HEK293 (cell line): ENCODE data around the gene CDIPT.

Experiments
- HOXA7 ChIP-seq: sonication (generic); formaldehyde crosslinking; IDR thresholded peaks from 2 replicates; pipeline ENCODE4 v1.8.1; 2022; ENCODE audit warnings: missing genetic modification reagents, borderline replicate concordance
- MEIS1 ChIP-seq: sonication (generic); formaldehyde crosslinking; IDR thresholded peaks from 2 replicates; pipeline ENCODE4 v1.8.1; 2022; ENCODE audit warnings: missing genetic modification reagents, mild to moderate bottlenecking, borderline replicate concordance
- MYNN ChIP-seq: fragments of 450-650 bp; formaldehyde crosslinking; IDR thresholded peaks from 2 replicates; pipeline ENCODE4 v1.5.1; 2016; ENCODE audit warnings: missing biosample characterization, missing genetic modification characterization, borderline replicate concordance
- PBX3 ChIP-seq: sonication (generic); formaldehyde crosslinking; IDR thresholded peaks from 2 replicates; pipeline ENCODE4 v1.8.1; 2022; ENCODE audit warnings: mild to moderate bottlenecking, moderate library complexity, missing genetic modification reagents
- PRDM4 ChIP-seq: fragments of 450-650 bp; formaldehyde crosslinking; IDR thresholded peaks from 2 replicates; pipeline ENCODE4 v1.5.1; 2017; ENCODE audit warnings: missing biosample characterization, missing genetic modification characterization
- REPIN1 ChIP-seq: fragments of 450-650 bp; formaldehyde crosslinking; IDR thresholded peaks from 2 replicates; pipeline ENCODE4 v1.5.1; 2017; ENCODE audit warnings: missing biosample characterization, missing genetic modification characterization, low read depth
- SP2 ChIP-seq: fragments of 450-650 bp; formaldehyde crosslinking; IDR thresholded peaks from 2 replicates; pipeline ENCODE4 v1.5.1; 2016; ENCODE audit warnings: missing biosample characterization, missing genetic modification characterization
- SP7 ChIP-seq: fragments of 450-650 bp; formaldehyde crosslinking; IDR thresholded peaks from 2 replicates; pipeline ENCODE4 v1.5.1; 2016; ENCODE audit warnings: missing biosample characterization, missing genetic modification characterization
- ZBTB20 ChIP-seq: fragments of 450-650 bp; formaldehyde crosslinking; IDR thresholded peaks from 2 replicates; pipeline ENCODE4 v1.5.1; 2016; ENCODE audit warnings: missing biosample characterization, missing genetic modification characterization
- ZBTB21 ChIP-seq: fragments of 450-650 bp; formaldehyde crosslinking; IDR thresholded peaks from 2 replicates; pipeline ENCODE4 v1.5.1; 2017; ENCODE audit warnings: missing biosample characterization, missing genetic modification characterization
- ZBTB26 ChIP-seq: fragments of 450-650 bp; formaldehyde crosslinking; optimal IDR thresholded peaks from 2 replicates; pipeline ENCODE3; 2016; ENCODE audit warnings: missing biosample characterization, mild to moderate bottlenecking, missing genetic modification characterization
- ZEB2 ChIP-seq: fragments of 450-650 bp; formaldehyde crosslinking; IDR thresholded peaks from 2 replicates; pipeline ENCODE4 v1.5.1; 2016; ENCODE audit warnings: missing biosample characterization, missing genetic modification characterization
- ZFP41 ChIP-seq: fragments of 450-650 bp; formaldehyde crosslinking; IDR thresholded peaks from 2 replicates; pipeline ENCODE4 v1.5.1; 2016; ENCODE audit warnings: missing biosample characterization, missing genetic modification characterization, borderline replicate concordance
- ZIC2 ChIP-seq: fragments of 450-650 bp; formaldehyde crosslinking; IDR thresholded peaks from 2 replicates; pipeline ENCODE4 v1.5.1; 2016; ENCODE audit warnings: missing biosample characterization, missing genetic modification characterization
- ZNF175 ChIP-seq: fragments of 450-650 bp; formaldehyde crosslinking; IDR thresholded peaks from 2 replicates; pipeline ENCODE4 v1.5.1; 2016; ENCODE audit warnings: missing biosample characterization, missing genetic modification characterization
- ZNF2 ChIP-seq: fragments of 450-650 bp; formaldehyde crosslinking; IDR thresholded peaks from 2 replicates; pipeline ENCODE4 v1.5.1; 2016; ENCODE audit warnings: missing biosample characterization, missing genetic modification characterization
- ZNF26 ChIP-seq: fragments of 450-650 bp; formaldehyde crosslinking; IDR thresholded peaks from 2 replicates; pipeline ENCODE4 v1.5.1; 2016; ENCODE audit warnings: missing biosample characterization, missing genetic modification characterization
- ZNF530 ChIP-seq: fragments of 450-650 bp; formaldehyde crosslinking; IDR thresholded peaks from 2 replicates; pipeline ENCODE4 v1.5.1; 2016; ENCODE audit warnings: low read depth, missing biosample characterization, missing genetic modification characterization
- ZNF558 ChIP-seq: fragments of 450-650 bp; formaldehyde crosslinking; IDR thresholded peaks from 2 replicates; pipeline ENCODE4 v1.5.1; 2016; ENCODE audit warnings: missing biosample characterization, missing genetic modification characterization
- ZNF600 ChIP-seq: fragments of 450-650 bp; formaldehyde crosslinking; IDR thresholded peaks from 2 replicates; pipeline ENCODE4 v1.5.1; 2016; ENCODE audit warnings: missing biosample characterization, missing genetic modification characterization
- ZNF624 ChIP-seq: fragments of 450-650 bp; formaldehyde crosslinking; IDR thresholded peaks from 2 replicates; pipeline ENCODE4 v1.5.1; 2017; ENCODE audit warnings: missing biosample characterization, missing genetic modification characterization
- ZNF629 ChIP-seq: fragments of 450-650 bp; formaldehyde crosslinking; IDR thresholded peaks from 2 replicates; pipeline ENCODE4 v1.5.1; 2017; ENCODE audit warnings: missing biosample characterization, missing genetic modification characterization
- ZNF664 ChIP-seq: fragments of 450-650 bp; formaldehyde crosslinking; IDR thresholded peaks from 2 replicates; pipeline ENCODE4 v1.5.1; 2016; ENCODE audit warnings: missing biosample characterization, missing genetic modification characterization
- ZNF704 ChIP-seq: fragments of 450-650 bp; formaldehyde crosslinking; IDR thresholded peaks from 2 replicates; pipeline ENCODE4 v1.5.1; 2016; ENCODE audit warnings: missing biosample characterization, missing genetic modification characterization
- ZNF747 ChIP-seq: fragments of 450-650 bp; formaldehyde crosslinking; IDR thresholded peaks from 2 replicates; pipeline ENCODE4 v1.5.1; 2016; ENCODE audit warnings: missing biosample characterization, missing genetic modification characterization
- ZNF776 ChIP-seq: fragments of 450-650 bp; formaldehyde crosslinking; IDR thresholded peaks from 2 replicates; pipeline ENCODE4 v1.5.0; 2017; ENCODE audit warnings: missing biosample characterization, missing genetic modification characterization, borderline replicate concordance
- ZNF843 ChIP-seq: fragments of 450-650 bp; formaldehyde crosslinking; IDR thresholded peaks from 2 replicates; pipeline ENCODE4 v1.5.1; 2016; ENCODE audit warnings: missing biosample characterization, missing genetic modification characterization
- TF ChIP-seq, protein P1 (sequence below): fragments of 450-650 bp; formaldehyde crosslinking; IDR thresholded peaks from 2 replicates; pipeline ENCODE4 v1.5.1; 2016; ENCODE audit warnings: missing biosample characterization, missing genetic modification characterization
- TF ChIP-seq, protein P2 (sequence below): fragments of 450-650 bp; formaldehyde crosslinking; IDR thresholded peaks from 2 replicates; pipeline ENCODE4 v1.5.1; 2016; ENCODE audit warnings: missing biosample characterization, missing genetic modification characterization

The CDIPT gene

DNA sequence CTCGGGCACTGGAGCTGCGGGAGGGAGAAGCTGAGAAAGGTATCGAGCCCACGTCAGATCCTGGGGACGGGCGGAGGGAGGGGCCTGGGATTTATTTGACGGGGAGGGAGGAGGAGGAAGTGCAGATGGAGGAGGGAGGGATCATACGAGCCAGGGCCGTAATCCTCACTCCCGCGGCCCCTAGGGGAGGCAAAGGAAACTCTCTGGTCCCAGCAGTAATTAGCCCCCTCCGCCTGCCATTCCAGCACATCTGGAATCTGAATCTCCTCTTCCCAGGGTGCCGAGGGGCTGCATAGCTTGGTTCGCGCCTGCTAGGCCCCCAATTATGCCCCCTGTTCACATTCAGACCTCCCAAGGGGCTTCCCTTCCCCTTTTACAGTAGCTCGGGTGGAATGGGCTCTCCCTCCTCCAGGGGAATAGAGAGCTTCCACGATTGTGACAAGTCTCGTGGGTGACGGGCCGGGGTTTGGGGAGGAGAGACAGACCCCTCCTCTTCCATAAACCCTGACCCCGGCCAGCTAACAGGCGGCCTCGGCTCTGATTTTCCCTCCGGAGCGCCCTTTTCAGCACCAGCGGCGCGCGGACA, 36.6 kb upstream of the CDIPT start, which contains the start of gene SEZ6L2 (continued):
- TF ChIP-seq ZNF2 (tag by site-specific recombination) (0 out of 2 replicates have a peak, but pooled peaks have one; percentile 35), ZNF558 (tag by site-specific recombination) (no peak), MEIS1 (CRISPR knock-in tag) (no peak), PRDM4 (peak; percentile 80), ZNF629 (tag by site-specific recombination) (peak; percentile 68), ZEB2 (tag by site-specific recombination) (peak; percentile 56), SP7 (peak; percentile 73), SP2 (tag by site-specific recombination) (peak; percentile 94), ZNF600 (tag by site-specific recombination) (peak; percentile 65), ZFP41 (tag by site-specific recombination) (no peak), ZBTB21 (tag by site-specific recombination) (peak; percentile 33; the same call in 1 of the 2 replicates), ZIC2 (0 out of 2 replicates have a peak, but pooled peaks have one; percentile 34), ZBTB20 (peak; percentile 91), HOXA7 (no peak), ZNF776 (tag by site-specific recombination) (no peak), ZBTB26 (tag by site-specific recombination) (peak; percentile 66), ZNF664 (tag by site-specific recombination) (no peak), ZNF704 (tag by site-specific recombination) (no peak), ZNF843 (tag by site-specific recombination) (0 out of 2 replicates have a peak, but pooled peaks have one; percentile 11), ZNF26 (tag by site-specific recombination) (no peak), ZNF175 (tag by site-specific recombination) (no peak), ZNF747 (tag by site-specific recombination) (no peak), ZNF624 (tag by site-specific recombination) (no peak), PBX3 (peak; percentile 91; the same call in 1 of the 2 replicates), REPIN1 (tag by site-specific recombination) (0 out of 2 replicates have a peak, but pooled peaks have one; percentile 17), ZNF530 (tag by site-specific recombination) (no peak), MYNN (tag by site-specific recombination) (no peak)
- TF ChIP-seq, protein P1, sequence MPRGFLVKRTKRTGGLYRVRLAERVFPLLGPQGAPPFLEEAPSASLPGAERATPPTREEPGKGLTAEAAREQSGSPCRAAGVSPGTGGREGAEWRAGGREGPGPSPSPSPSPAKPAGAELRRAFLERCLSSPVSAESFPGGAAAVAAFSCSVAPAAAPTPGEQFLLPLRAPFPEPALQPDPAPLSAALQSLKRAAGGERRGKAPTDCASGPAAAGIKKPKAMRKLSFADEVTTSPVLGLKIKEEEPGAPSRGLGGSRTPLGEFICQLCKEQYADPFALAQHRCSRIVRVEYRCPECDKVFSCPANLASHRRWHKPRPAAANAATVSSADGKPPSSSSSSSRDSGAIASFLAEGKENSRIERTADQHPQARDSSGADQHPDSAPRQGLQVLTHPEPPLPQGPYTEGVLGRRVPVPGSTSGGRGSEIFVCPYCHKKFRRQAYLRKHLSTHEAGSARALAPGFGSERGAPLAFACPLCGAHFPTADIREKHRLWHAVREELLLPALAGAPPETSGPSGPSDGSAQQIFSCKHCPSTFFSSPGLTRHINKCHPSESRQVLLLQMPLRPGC = peak; percentile 77
- TF ChIP-seq, protein P2, sequence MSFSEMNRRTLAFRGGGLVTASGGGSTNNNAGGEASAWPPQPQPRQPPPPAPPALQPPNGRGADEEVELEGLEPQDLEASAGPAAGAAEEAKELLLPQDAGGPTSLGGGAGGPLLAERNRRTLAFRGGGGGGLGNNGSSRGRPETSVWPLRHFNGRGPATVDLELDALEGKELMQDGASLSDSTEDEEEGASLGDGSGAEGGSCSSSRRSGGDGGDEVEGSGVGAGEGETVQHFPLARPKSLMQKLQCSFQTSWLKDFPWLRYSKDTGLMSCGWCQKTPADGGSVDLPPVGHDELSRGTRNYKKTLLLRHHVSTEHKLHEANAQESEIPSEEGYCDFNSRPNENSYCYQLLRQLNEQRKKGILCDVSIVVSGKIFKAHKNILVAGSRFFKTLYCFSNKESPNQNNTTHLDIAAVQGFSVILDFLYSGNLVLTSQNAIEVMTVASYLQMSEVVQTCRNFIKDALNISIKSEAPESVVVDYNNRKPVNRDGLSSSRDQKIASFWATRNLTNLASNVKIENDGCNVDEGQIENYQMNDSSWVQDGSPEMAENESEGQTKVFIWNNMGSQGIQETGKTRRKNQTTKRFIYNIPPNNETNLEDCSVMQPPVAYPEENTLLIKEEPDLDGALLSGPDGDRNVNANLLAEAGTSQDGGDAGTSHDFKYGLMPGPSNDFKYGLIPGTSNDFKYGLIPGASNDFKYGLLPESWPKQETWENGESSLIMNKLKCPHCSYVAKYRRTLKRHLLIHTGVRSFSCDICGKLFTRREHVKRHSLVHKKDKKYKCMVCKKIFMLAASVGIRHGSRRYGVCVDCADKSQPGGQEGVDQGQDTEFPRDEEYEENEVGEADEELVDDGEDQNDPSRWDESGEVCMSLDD = no peak
